ENCODE results near the gene SLC7A5.
A peak's percentile ranks its signal among the peaks of the same experiment; 100 is the strongest.
"Not testable (repeated sequence)": the region's sequence is repeated elsewhere in the genome, so short reads cannot be mapped to it uniquely, and the experiment has no call there.

Gene SLC7A5

DNA sequence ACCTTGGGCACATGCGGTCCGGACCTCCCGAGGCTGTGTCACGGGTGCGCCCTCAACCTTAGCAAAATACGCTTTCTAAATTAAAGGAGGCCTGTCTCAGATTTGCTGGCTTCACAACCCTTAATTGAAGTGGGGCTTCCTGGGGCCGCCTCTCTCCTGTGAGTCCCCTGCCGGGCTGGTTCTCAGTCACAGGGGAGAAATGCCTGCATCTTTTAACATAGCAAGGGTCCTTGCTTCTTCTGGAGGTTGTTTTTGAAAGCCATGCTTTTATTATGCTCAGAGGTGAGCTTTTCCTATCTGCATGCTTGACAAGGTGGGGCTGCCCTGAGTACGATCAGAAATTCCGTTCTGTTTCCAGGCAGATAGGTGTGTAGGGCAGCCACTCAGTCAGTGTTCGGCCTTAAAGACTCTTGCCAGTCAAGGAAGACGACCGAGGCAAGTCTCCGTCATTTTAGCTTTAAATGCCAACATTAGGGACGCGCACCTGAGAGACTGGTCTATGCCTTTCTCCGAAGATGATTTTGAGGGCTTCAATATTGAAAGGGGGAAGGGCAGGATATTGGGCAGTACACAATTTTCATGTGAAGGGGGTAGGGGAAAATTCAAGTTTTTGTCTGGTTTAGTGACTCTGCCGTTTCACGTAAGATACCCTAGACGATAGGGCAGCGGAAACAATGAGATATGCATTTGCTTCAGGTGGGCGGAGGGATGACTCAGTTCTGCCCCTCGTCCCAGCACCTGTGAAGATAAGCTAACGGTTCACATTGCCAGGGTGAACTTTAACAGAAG is 5.5 kb upstream of the SLC7A5 start:
- TF ChIP-seq, protein P1, sequence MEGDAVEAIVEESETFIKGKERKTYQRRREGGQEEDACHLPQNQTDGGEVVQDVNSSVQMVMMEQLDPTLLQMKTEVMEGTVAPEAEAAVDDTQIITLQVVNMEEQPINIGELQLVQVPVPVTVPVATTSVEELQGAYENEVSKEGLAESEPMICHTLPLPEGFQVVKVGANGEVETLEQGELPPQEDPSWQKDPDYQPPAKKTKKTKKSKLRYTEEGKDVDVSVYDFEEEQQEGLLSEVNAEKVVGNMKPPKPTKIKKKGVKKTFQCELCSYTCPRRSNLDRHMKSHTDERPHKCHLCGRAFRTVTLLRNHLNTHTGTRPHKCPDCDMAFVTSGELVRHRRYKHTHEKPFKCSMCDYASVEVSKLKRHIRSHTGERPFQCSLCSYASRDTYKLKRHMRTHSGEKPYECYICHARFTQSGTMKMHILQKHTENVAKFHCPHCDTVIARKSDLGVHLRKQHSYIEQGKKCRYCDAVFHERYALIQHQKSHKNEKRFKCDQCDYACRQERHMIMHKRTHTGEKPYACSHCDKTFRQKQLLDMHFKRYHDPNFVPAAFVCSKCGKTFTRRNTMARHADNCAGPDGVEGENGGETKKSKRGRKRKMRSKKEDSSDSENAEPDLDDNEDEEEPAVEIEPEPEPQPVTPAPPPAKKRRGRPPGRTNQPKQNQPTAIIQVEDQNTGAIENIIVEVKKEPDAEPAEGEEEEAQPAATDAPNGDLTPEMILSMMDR (conservative IDR thresholded peaks at IDR 0.05; ENCODE audit: low read length), result no peak
- no peak for DNase-seq (ENCODE audit: low read depth)
- no peak overlapping the region for H3K4me3 ChIP-seq (ENCODE audit: low read length)

DNA sequence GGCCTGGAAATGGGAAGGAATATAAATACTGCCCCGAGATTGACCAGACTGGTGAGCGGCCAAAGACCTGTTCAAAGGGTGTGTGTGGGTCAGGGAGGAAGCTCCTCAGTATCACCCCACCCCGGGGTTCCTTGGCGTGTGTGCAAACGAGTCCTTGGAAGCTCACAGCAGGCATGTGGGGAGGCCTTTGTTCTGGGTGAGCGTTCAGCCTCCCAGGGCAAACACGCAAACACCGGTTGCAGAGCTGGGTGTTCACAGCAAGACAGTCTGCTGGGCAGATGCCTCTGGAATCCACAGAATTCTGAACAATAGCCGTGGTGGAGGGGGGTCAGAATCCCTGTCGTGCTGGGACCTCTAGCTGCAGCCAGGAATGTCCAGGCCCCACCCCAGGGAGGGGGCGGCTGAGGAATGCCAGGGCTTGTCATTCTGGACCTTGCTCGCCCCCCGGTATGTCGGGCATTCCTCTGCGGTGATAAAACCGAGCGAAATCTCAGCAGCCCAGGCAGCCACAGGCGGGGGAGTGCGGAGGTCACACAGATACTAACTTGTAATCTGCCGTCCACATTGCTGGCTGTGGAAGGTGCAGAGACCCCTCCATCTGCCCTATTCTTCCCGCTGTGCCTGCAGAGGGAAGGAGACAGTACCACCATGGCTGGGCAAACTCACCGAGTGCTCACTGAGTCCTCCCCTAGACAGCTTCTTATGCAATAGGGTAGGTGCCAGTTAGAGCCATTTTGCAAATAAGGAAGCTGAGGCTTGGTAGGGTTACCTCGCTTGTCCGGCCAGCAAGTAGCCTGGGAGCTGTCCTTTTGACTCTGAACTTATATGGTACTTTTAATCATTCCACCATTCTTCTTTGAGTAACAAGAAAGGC is 1.3 kb upstream of the SLC7A5 start:
- DNase-seq (ENCODE audit: low read depth), result peak; percentile 90
- H3K4me3 ChIP-seq (ENCODE audit: low read length), result not testable (repeated sequence)

DNA sequence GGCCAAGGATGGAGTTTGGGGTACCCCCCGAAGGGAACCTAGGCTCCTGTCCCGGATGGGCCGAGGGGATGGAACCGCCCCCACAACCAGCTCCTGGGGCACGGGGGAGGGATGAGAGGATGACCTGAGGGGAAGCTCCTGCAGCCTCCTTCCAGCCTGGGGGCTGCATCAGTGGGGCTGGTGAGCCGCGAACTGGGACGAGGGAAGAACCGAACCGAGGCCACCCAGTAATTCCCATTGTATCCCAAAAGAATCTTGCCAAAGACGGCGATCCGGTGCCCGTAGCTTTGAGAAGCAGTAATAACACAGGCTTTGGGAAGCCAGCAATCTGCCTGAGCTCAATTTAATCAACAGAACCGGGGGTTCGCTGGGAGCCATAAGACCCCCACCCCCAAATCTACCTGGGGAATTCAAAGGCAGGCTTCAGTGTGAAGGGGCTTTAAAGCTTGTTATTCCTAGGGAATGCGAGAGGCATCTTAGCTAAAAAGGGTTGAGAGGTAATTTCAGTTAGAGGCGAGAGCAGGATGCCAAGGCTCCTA is 641 bp upstream of the SLC7A5 start:
- not testable (repeated sequence) for H3K4me3 ChIP-seq (ENCODE audit: low read length); DNase-seq (ENCODE audit: low read depth)

DNA sequence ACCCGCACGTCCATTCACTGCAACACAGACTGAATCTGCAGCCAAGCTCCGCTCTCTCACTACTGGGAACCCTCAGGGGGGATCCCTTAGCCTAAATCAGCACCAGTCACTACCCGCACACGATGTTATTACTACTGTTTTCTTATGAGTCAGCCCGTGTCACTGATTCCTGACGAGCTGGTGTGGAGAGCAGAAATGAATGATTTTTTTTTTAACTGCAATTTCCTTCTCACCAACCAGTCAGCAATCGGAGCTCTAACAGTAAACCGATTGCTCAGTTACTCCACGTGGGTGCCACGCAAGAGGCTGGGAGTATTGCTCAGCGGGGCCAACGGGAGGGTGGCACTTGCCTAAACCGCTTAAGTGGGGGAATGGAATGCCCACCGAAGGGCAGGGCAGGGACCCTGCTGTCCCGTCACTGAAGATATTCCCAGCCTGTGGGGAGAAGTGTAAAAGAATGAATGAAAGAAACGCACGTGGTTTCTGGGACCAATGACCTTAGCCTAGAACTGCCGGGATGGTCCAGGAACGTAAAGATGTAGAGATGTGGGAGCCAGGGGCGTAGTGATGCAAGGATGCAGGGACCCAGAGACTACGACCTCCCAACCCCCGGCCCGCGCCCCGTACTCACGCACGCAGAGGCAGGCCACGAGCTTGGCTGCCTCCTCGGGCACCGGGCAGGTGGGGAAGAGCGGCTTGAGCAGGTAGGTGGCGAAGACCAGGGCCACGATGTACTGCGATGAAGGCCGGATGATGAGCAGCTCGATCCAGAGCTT is 865 bp downstream of the SLC7A5 start:
- H3K4me3 ChIP-seq (ENCODE audit: low read length), result peak overlapping the region; percentile 77
- peak; percentile 81 for DNase-seq (ENCODE audit: low read depth)

DNA sequence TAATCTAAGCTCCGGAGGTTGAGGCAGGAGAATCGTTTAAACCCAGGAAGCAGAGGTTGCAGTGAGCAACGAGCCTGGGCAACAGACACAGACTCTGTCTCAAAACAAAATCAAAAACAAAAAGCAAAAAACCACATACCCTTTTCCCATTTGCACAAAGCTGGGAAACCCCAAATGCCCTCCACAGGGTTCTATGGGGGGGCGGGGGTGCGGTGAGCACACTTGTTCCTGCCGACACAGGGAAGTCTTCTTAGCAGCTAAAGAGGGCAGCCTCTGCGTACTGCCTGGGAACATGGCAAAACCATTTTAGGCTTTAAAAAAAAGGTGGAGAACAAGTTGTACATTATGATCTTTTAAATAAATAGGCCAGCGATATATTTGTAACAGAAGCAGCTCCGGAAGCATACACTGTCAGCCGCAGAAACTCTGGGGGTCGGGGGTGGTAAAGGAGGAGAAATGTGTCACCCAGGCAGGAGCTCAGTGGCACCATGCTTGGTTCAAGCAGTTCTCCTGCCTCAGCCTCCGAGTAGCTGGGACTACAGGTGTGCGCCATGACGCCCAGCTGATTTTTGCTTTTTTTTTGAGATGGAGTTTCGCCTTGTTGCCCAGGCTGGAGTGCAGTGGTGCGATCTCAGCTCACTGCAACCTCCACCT is 3.3 kb downstream of the SLC7A5 start:
- not testable (repeated sequence) for DNase-seq (ENCODE audit: low read depth); H3K4me3 ChIP-seq (ENCODE audit: low read length)

DNA sequence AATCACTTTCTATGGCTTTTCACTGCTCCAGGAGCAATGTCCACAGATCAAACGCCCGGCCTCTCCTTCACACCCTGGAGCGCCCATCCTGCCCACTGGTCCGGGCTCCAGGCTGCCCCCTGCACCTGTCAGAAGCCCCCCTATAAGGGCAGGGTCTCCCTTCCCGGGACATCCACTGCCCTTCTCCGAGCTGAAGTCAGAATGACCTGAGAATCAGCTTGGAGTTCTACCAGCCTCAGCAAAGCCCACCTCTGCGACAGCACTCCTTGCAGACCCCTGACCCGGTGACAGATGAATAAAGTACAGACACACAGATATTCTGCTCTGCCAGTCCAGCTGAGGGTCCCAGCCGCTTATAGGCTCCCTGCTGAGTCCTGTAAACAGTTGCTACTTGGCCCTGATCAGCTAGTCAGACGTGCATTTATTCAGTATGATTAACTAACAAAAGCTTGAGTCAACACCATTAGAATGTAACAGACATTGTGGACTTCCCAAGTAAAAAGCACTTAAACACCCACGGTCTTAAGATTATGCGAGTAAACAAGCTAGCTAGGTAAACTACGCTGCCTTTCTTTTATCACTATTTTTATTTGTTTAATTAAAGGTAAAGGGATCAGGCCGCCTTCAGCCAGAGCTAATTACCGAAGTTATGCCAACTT is 4.8 kb downstream of the SLC7A5 start:
- no peak overlapping the region for H3K4me3 ChIP-seq (ENCODE audit: low read length)
- TF ChIP-seq, protein P1 (conservative IDR thresholded peaks at IDR 0.05; ENCODE audit: low read length), result no peak
- no peak for DNase-seq (ENCODE audit: low read depth)

DNA sequence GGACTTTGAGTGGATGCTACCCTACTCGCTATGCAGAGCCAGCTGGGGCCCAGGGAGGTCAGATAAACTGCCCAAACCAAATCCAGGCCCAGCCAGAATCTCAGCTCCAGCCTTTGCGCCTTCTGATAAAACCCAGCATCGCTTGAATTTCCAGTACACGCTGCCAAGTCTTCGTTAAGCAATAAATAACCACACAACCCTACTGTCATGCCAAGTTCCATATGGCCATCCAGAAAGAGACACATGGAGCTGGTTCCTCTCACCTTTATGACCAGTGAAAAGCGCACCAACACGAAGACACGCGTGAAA is 6.0 kb downstream of the SLC7A5 start:
- H3K4me3 ChIP-seq (ENCODE audit: low read length); DNase-seq (ENCODE audit: low read depth): not testable (repeated sequence)

DNA sequence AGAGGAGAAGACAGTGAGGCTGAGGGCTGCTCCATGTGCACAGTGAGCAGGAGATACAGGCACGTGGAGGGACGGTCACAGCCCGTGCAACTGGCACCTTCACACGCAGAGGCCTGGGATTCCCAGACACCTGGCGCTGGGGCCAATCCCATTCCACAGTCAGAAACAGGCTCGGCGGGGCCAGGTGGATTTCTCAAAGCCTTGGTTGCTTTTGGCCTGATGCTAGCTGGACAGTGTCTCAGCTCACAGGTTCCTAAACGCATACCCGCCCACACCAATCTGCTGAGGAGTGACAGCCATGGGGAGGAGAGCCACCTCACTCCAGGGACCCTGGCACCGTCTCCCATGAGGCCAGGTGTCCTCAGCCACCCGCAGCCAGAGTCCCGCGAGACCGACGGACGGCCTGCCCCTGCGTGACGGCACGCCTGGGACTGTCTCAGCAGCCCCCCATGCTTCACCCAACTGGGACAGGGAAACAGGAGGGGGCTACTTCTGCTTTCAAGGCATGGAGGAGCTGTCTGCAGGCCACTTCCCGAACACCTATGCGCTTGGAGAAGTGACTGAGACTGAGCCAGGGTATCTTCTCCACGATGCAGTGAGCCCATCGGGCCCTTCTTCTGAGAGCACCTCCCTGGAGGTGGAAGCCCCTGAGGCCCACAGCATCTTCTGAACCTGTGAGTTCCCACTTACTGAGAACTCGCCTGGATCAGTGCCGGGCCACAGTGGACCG is 6.5 kb downstream of the SLC7A5 start:
- DNase-seq (ENCODE audit: low read depth); H3K4me3 ChIP-seq (ENCODE audit: low read length): not testable (repeated sequence)

DNA sequence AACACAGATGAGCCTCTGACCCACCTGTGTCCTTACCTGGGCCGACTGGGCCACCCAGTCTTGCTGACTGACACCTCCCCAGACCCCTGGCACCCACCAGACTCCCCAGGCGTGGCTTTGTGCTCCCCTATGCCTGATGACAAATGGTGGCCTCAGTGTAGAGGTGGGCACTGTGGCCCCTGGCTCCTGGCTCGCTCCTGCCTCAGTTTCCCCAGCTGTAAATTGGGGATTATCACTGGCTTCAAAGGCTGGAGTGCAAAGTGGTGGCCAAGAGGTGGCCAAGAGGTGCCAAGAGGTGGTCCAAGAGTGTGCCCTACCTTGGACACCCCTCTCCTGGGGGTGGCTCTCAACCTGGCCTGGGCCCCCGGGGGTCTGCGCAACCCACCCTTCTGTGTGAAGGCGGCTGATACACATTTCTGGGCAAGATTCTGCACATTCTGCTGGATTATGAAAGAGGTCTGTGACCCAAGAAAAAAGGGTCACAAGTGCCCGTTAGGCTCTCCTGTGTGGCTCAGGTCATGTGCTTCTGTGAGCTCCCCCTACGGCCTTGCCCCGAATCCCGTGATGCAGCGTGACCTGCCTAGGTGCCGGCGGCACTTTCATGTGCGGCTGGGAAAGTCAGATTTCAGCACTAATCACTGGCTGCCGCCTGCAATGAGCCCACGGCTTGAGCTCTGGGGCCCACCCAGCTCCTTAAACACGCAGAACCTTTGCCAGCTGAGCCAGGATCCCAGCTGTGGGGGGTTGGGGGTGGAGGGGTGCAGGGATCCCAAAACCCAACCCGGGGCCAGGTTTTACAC is 7.8 kb downstream of the SLC7A5 start:
- DNase-seq (ENCODE audit: low read depth); H3K4me3 ChIP-seq (ENCODE audit: low read length): not testable (repeated sequence)
